Activated CD4-positive, alpha-beta T cell treated with anti-CD3 and anti-CD28 coated beads, Interleukin-10, Interleukin-2, amounts not matched to agents 100 ng/mL and 50 ng/mL, durations not matched to agents 16 hours and 8 hours (primary cell): Measurements from ENCODE around the gene SCYL1.

ENCODE experiments used
- DNase-seq: peaks from one replicate; pipeline ENCODE4 v3.0.0-alpha.2; 2020

The SCYL1 gene

DNA sequence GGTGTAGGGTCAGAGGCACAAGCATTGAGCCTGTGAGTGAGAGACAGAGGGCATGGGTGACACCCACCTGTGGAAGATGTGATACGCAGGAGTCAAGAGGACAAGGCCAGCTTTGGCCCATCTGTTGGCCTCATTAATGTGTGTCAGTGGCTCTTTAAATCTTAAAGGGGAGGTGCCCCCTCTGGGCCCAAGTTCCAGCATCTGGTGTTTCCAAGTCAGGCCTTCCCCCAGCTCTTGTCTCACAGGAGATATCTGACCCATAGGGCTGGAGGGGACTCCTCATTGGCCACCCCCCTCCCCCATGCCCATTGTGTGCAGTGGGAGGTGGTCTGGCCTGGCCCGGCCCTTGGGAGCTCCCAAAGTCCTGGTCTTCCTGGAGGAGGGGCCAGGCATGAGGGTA, 61.8 kb downstream of the SCYL1 start:
- no peak for DNase-seq
